GM21529 (cell line): ENCODE measurements around the gene CTNNAL1.
A peak's percentile ranks its signal among the peaks of the same experiment; 100 is the strongest.
"Not testable (repeated sequence)": the region's sequence is repeated elsewhere in the genome, so short reads cannot be mapped to it uniquely, and the experiment has no call there.

Source experiments
- ATAC-seq: cut with Tn5 transposase; IDR thresholded peaks from one replicate; pipeline ENCODE4 v1.9.1; 2021; ENCODE audit not compliant: unreplicated experiment

Gene CTNNAL1

GRCh38 chr9:108937561-108938305, 75.6 kb downstream of the CTNNAL1 start:
- no peak for ATAC-seq

- peak; percentile 77 for ATAC-seq
Observed at GRCh38 chr9:108934323-108934893, 78.9 kb downstream of the CTNNAL1 start, which contains the start of gene ABITRAM. TSS of gene ABITRAM (plus strand) at chr9:108934400. CDS start at chr9:108934487, 87 bp downstream.

GRCh38 chr9:108933718-108934322, 79.5 kb downstream of the CTNNAL1 start, which contains the start of gene ELP1:
TSS of gene ELP1 (minus strand) at chr9:108934124. CDS start at chr9:108931146, 2,978 bp downstream.
- ATAC-seq = peak; percentile 88

GRCh38 chr9:108933231-108933717, 80.0 kb downstream of the CTNNAL1 start:
- ATAC-seq = no peak

- ATAC-seq = no peak
Observed at GRCh38 chr9:108928386-108928785, 84.9 kb downstream of the CTNNAL1 start.

- ATAC-seq = no peak
Observed at GRCh38 chr9:108924466-108924865, 88.8 kb downstream of the CTNNAL1 start.

- ATAC-seq = no peak
Observed at GRCh38 chr9:108921200-108921599, 92.1 kb downstream of the CTNNAL1 start.

GRCh38 chr9:108920401-108920800, 92.9 kb downstream of the CTNNAL1 start:
- ATAC-seq = not testable (repeated sequence)

GRCh38 chr9:108919517-108919916, 93.8 kb downstream of the CTNNAL1 start:
- ATAC-seq = no peak

GRCh38 chr9:108913391-108913790, 99.9 kb downstream of the CTNNAL1 start:
- no peak for ATAC-seq

- ATAC-seq = no peak
Observed at GRCh38 chr9:108911820-108912219, 101.5 kb downstream of the CTNNAL1 start.

GRCh38 chr9:108910914-108911313, 102.4 kb downstream of the CTNNAL1 start:
- ATAC-seq = no peak

- ATAC-seq = no peak
Observed at GRCh38 chr9:108910402-108910801, 102.9 kb downstream of the CTNNAL1 start.

GRCh38 chr9:108905494-108905893, 107.8 kb downstream of the CTNNAL1 start:
- no peak for ATAC-seq

- no peak for ATAC-seq
Observed at GRCh38 chr9:108904161-108904560, 109.1 kb downstream of the CTNNAL1 start.

- ATAC-seq = no peak
Observed at GRCh38 chr9:108903420-108904103, 109.7 kb downstream of the CTNNAL1 start.

GRCh38 chr9:108900176-108900575, 113.1 kb downstream of the CTNNAL1 start:
- no peak for ATAC-seq

GRCh38 chr9:108899023-108899695, 114.1 kb downstream of the CTNNAL1 start:
- ATAC-seq = not testable (repeated sequence)

GRCh38 chr9:108897324-108898096, 115.8 kb downstream of the CTNNAL1 start:
- ATAC-seq = no peak
